HCT116 (cell line): ENCODE results near the gene ASCL5.

Experiments
- ATF3 ChIP-seq: IDR thresholded peaks from 2 replicates; pipeline ENCODE4 v1.6.1; 2012
- CTCF ChIP-seq, 3 experiments: fragments of 200-600 bp in 1 of 3; sonication (generic) in 1 of 3; IDR thresholded peaks in 2 of 3; conservative IDR thresholded peaks in 1 of 3; 2 replicates each; pipeline ENCODE4 v1.5.1; 2012 to 2017; ENCODE audit warnings: low read depth in 2 of 3, low read length in 2 of 3, antibody characterized with exemption in 1 of 3, borderline replicate concordance in 1 of 3, control low read depth in 1 of 3, mild to moderate bottlenecking in 1 of 3, mixed read lengths in 1 of 3, mixed run types in 1 of 3, moderate library complexity in 1 of 3; ENCODE audit not compliant: insufficient read depth in 1 of 3
- ELF1 ChIP-seq: IDR thresholded peaks from 2 replicates; pipeline ENCODE4 v1.6.1; 2012; ENCODE audit warnings: low read depth, borderline replicate concordance
- EZH2 ChIP-seq: fragments of 200-600 bp; sonication (generic); IDR thresholded peaks from 2 replicates; pipeline ENCODE4 v1.6.1; 2017; ENCODE audit warnings: antibody characterized with exemption, mixed run types
- EZH2phosphoT487 ChIP-seq: fragments of 200-600 bp; IDR thresholded peaks from 2 replicates; pipeline ENCODE4 v1.6.1; 2018; ENCODE audit warnings: antibody characterized with exemption, borderline replicate concordance
- JUND ChIP-seq: IDR thresholded peaks from 2 replicates; pipeline ENCODE4 v1.6.1; 2012
- POLR2AphosphoS5 ChIP-seq: IDR thresholded peaks from 2 replicates; pipeline ENCODE4 v1.6.1; 2011; ENCODE audit warnings: mild to moderate bottlenecking, low read depth, low read length, moderate library complexity
- SIN3A ChIP-seq: IDR thresholded peaks from 2 replicates; pipeline ENCODE4 v1.6.1; 2012; ENCODE audit warnings: low read depth
- SP1 ChIP-seq: IDR thresholded peaks from 2 replicates; pipeline ENCODE4 v1.6.1; 2012; ENCODE audit warnings: low read depth
- TCF7L2 ChIP-seq: IDR thresholded peaks from 2 replicates; pipeline ENCODE4 v1.7.0; 2011; ENCODE audit warnings: borderline replicate concordance, inconsistent platforms; ENCODE audit not compliant: insufficient read depth, insufficient read length; ENCODE audit errors: extremely low read depth
- ZFX ChIP-seq: fragments of 450-650 bp; IDR thresholded peaks from 2 replicates; pipeline ENCODE4 v1.6.1; 2017
- ZNF274 ChIP-seq: fragments of 200-500 bp; sonication (Bioruptor generic); IDR thresholded peaks from 2 replicates; pipeline ENCODE4 v1.6.1; 2014; ENCODE audit warnings: mild to moderate bottlenecking, low read depth, low read length, inconsistent platforms

- TF ChIP-seq CTCF (IDR thresholded peaks at IDR 0.05 in 2 of 3, conservative IDR thresholded peaks at IDR 0.05 in 1 of 3; ENCODE audit: borderline replicate concordance in 1 of 3, insufficient read depth in 1 of 3, low read depth in 2 of 3, low read length in 2 of 3), result no peak
- no peak for TF ChIP-seq SP1
- TF ChIP-seq ZNF274, result no peak
- TF ChIP-seq EZH2phosphoT487, result no peak
- TF ChIP-seq EZH2, result no peak
- TF ChIP-seq ATF3, result no peak
- no peak for TF ChIP-seq TCF7L2
- TF ChIP-seq SIN3A, result no peak
- no peak for TF ChIP-seq JUND
- TF ChIP-seq POLR2AphosphoS5, result no peak
- no peak for TF ChIP-seq ZFX
- TF ChIP-seq ELF1, result no peak
Observed at GRCh38 chr1:201112173-201112731, 14.7 kb downstream of the ASCL5 start, which contains the start of gene CACNA1S.
